ENCODE data around the gene PDE9A. TPM values are rescaled to one million over a fixed set of nuclear protein-coding genes. Genes with fewer than 3 reads are reported as not detected.

PDE9A gene
- total RNA-seq, 4 donors from 2014 or later = 92.4 to 478 (median 444) TPM

DNA sequence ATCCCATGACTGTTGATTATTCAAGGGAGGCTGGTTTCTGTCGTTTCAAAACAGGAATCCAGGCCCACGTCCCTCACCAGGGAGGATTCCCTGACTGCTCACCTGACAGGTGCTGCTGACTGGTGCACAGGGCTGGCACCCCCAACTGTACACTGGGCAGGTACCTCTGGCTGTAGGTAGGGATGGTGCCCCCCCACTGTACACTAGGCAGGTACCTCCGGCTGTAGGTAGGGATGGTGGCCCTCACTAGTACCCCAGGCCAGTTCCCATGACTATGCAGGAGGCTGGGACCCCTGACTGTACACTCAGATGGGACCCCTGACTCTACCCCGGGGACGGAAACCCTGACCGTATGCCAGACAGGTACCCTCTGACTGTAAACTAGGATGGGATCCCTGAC is 33.6 kb upstream of the PDE9A start:
- peak in 1 of 3 donors; percentile 27 for DNase-seq

DNA sequence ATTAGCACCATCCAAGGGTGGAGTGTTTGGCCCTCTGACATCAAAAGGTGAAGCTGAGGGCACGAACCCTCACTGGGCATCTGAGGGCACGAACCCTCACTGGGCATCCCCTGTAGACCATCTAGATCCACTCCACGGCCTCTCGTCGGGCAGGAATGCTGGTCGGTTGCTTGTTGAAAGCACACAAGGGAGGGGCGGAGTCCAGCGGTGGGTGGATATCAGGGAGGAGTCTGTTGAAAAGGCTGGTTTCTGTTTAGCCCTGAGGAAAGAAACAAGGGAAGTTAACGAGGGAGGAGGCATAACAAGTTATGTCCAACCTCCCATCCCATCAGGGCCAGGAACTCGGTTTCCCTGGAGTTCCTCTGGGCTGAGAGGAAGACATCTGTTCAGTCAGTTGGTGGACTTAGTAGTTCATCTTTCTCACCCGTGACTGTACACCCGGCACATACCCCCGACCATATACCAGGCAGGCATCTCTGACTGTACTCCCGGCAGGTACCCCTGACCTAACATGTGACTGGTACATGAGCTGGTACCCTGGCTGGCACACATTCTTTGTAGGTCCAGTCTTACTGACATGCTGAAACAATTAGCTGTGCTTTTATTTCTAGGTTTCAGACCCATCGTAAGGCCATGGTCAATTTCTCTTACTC is 32.1 kb upstream of the PDE9A start:
- Histone ChIP-seq H3K36me3 (no peaks in the 10 kb centered on the region), H3K4me1 (peaks cover 0 to 14% (median 0%) of the 10 kb centered on the region in 4 donors), H3K27me3 (no peaks in the 10 kb centered on the region), H3K9me3 (no peaks in the 10 kb centered on the region), H3K4me3 (no peak overlapping the region), H3K27ac (no peak overlapping the region)
- TF ChIP-seq, protein P1, sequence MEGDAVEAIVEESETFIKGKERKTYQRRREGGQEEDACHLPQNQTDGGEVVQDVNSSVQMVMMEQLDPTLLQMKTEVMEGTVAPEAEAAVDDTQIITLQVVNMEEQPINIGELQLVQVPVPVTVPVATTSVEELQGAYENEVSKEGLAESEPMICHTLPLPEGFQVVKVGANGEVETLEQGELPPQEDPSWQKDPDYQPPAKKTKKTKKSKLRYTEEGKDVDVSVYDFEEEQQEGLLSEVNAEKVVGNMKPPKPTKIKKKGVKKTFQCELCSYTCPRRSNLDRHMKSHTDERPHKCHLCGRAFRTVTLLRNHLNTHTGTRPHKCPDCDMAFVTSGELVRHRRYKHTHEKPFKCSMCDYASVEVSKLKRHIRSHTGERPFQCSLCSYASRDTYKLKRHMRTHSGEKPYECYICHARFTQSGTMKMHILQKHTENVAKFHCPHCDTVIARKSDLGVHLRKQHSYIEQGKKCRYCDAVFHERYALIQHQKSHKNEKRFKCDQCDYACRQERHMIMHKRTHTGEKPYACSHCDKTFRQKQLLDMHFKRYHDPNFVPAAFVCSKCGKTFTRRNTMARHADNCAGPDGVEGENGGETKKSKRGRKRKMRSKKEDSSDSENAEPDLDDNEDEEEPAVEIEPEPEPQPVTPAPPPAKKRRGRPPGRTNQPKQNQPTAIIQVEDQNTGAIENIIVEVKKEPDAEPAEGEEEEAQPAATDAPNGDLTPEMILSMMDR (IDR thresholded peaks at IDR 0.05) = no peak
- no peak for TF ChIP-seq POLR2A (IDR thresholded peaks at IDR 0.05)
- peak in 1 of 3 donors; percentile 49 for DNase-seq

More for the DNA sequence above, 33.6 kb upstream of the PDE9A start:
- no peaks in the 10 kb centered on the region for H3K27me3 ChIP-seq
- H3K4me3 ChIP-seq = no peak overlapping the region
- no peaks in the 10 kb centered on the region for H3K9me3 ChIP-seq
- H3K36me3 ChIP-seq = no peaks in the 10 kb centered on the region
- H3K4me1 ChIP-seq = peaks cover 0 to 12% (median 0%) of the 10 kb centered on the region in 4 donors
- no peak for TF ChIP-seq POLR2A (IDR thresholded peaks at IDR 0.05)
- TF ChIP-seq, protein P1 (IDR thresholded peaks at IDR 0.05) = no peak
- no peak overlapping the region for H3K27ac ChIP-seq

DNA sequence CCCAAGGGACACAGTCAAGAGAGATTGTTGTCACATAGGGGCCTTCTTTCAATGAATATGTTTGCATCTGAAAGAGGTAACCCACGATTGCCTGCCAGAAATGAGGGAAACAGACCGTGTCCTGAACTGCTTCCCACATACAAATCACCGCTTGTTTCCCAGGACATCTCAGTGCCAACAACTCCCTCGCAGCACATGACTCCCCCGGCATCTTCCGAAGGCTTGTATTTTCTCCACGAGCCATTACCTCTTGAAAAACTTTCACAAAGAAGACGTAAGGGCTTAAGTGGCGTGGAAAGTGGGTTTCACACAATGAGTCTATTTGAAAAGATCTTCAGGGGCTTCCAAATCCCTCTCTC is 31.6 kb upstream of the PDE9A start:
- no peaks in the 10 kb centered on the region for H3K36me3 ChIP-seq
- no peak for DNase-seq
- H3K27ac ChIP-seq = no peak overlapping the region
- H3K4me3 ChIP-seq = no peak overlapping the region
- H3K9me3 ChIP-seq = no peaks in the 10 kb centered on the region
- no peaks in the 10 kb centered on the region for H3K27me3 ChIP-seq
- TF ChIP-seq, protein P1 (IDR thresholded peaks at IDR 0.05) = no peak
- TF ChIP-seq POLR2A (IDR thresholded peaks at IDR 0.05) = no peak
- H3K4me1 ChIP-seq = peaks cover 0 to 14% (median 0%) of the 10 kb centered on the region in 4 donors

DNA sequence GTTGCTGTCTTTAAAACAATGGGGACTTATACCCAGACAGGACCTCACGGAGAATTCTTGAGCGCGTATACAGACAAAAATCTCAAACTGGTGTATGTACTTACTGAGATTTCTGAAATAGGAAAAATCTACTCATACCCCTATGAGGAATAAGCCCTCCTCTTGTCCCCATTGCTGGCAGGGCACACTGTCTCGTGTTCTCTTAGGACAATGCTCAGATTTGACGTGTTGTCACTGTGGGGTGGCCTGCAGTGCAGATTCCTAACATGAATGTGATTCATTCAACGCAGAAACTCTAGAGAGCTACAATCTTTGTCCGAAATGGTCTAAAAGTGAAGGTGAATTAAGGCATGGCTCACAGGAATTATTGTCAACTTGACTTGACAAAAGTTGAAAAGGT is 31.1 kb upstream of the PDE9A start:
- Histone ChIP-seq H3K27me3 (no peaks in the 10 kb centered on the region), H3K27ac (no peak overlapping the region), H3K4me3 (no peak overlapping the region), H3K4me1 (peaks cover 0 to 14% (median 0%) of the 10 kb centered on the region in 4 donors), H3K36me3 (no peaks in the 10 kb centered on the region), H3K9me3 (no peaks in the 10 kb centered on the region)
- no peak for TF ChIP-seq POLR2A (IDR thresholded peaks at IDR 0.05)
- TF ChIP-seq, protein P1 (IDR thresholded peaks at IDR 0.05) = no peak
- DNase-seq = no peak

DNA sequence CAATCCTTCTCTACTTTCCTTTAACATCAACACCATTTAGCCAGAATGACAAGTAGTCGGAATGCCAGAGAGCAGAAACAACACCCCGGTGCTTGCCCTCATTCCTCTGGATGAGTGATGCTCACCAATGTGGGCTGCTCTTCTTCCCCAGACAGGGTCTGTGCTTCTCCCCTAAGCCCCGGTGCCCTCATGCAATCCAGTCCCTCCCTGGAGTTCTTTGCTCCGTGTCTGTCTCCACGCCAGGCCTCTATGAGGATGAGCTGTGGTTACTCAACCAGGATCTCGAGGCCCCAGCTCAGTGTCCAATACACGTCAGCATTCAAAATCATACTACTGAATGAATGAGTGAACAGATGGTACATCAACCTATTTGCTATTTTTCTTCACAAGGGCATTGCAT is 29.7 kb upstream of the PDE9A start:
- TF ChIP-seq, protein P1 (IDR thresholded peaks at IDR 0.05) = no peak
- TF ChIP-seq POLR2A (IDR thresholded peaks at IDR 0.05) = no peak
- no peak for DNase-seq
- H3K36me3 ChIP-seq = no peaks in the 10 kb centered on the region
- no peak overlapping the region for H3K27ac ChIP-seq
- H3K4me3 ChIP-seq = no peak overlapping the region
- H3K9me3 ChIP-seq = no peaks in the 10 kb centered on the region
- no peaks in the 10 kb centered on the region for H3K27me3 ChIP-seq
- peaks cover 0 to 14% (median 0%) of the 10 kb centered on the region in 4 donors for H3K4me1 ChIP-seq
